Measurements from ENCODE around the gene RMI2. TPM values are rescaled to one million over a fixed set of nuclear protein-coding genes. Genes with fewer than 3 reads are reported as not detected.
A peak's percentile ranks its signal among the peaks of the same experiment; 100 is the strongest.

RMI2 gene
- 15.0 and 19.5 TPM in 2 replicates for total RNA-seq (2011; cell fraction: chromatin; rRNA removed; ENCODE audit: low replicate concordance)
- 8.7 and 9.6 TPM in 2 replicates for total RNA-seq (2011; cell fraction: nucleolus; rRNA removed)
- 13.8 and 19.5 TPM in 2 replicates for total RNA-seq (2011; cell fraction: nucleoplasm; rRNA removed)
- total RNA-seq (2014; rRNA removed) (23.2 and 35.2 TPM in 2 replicates), total RNA-seq (2014; rRNA removed; fragmentation: Illumina TruSeq; extraction: Trizol) (32.6 and 39.9 TPM in 2 replicates), total RNA-seq (2015; rRNA removed; fragmentation: Illumina TruSeq; extraction: Trizol) (16.1 and 16.4 TPM in 2 replicates), total RNA-seq (2021) (33.7 and 38.8 TPM in 2 replicates), polyA plus RNA-seq (2011; rRNA removed) (27.4 and 35.0 TPM in 2 replicates), polyA plus RNA-seq (2014; fragmentation: Illumina TruSeq; extraction: Trizol) (43.4 and 48.8 TPM in 2 replicates), polyA plus RNA-seq (2014; fragmentation: Nextera tagmentation; extraction: Ambion mirVana) (10 to 100 TPM in 1 of 2 experiments, 1 to 10 TPM in 1; 8.0 to 10.3 TPM), polyA plus RNA-seq (2014; rRNA removed) (32.5 and 36.9 TPM in 2 replicates), polyA minus RNA-seq (2011; rRNA and poly(A)+ RNA removed) (18.2 and 19.3 TPM in 2 replicates), Bru-seq, nascent RNA (percentile 43 among the genes with signal in this experiment), BruChase-seq, experiment 1, labeled RNA remaining after a 2-hour chase (percentile 36 among the genes with signal in this experiment), BruChase-seq, experiment 2, labeled RNA remaining after a 6-hour chase (percentile 38 among the genes with signal in this experiment)
- 12.1 and 25.8 TPM in 2 replicates for polyA plus RNA-seq (2011; cell fraction: cytosol; rRNA removed)
- polyA plus RNA-seq (2011; cell fraction: nucleus; rRNA removed): 9.6 and 15.0 TPM in 2 replicates
- 37.1 and 50.2 TPM in 2 replicates for polyA plus RNA-seq (2012)
- polyA minus RNA-seq (2011; cell fraction: cytosol; rRNA and poly(A)+ RNA removed): 7.6 and 8.6 TPM in 2 replicates
- 3.9 and 8.6 TPM in 2 replicates for polyA minus RNA-seq (2011; cell fraction: nucleus; rRNA and poly(A)+ RNA removed)
- long read RNA-seq, experiment 1, transcript RMI2-205 (2 exons, 818 nt): minor isoform, 5 of 173 reads
- long read RNA-seq, experiment 1, transcript RMI2-201 (2 exons, 1,457 nt): major isoform, 161 of 173 reads
- long read RNA-seq, experiment 1, partial matches to known transcripts: 5 of 173 reads
- long read RNA-seq, experiment 1, other reads (novel, unspliced or antisense): 2 of 173 reads
- long read RNA-seq, experiment 2, transcript RMI2-201 (2 exons, 1,457 nt): major isoform, 28 of 32 reads
- long read RNA-seq, experiment 2, partial matches to known transcripts: 3 of 32 reads
- long read RNA-seq, experiment 2, other reads (novel, unspliced or antisense): 0 of 32 reads
- long read RNA-seq, experiment 3, transcript RMI2-201 (2 exons, 1,457 nt): major isoform, 19 of 24 reads
- long read RNA-seq, experiment 3, partial matches to known transcripts: 0 of 24 reads
- long read RNA-seq, experiment 3, other reads (novel, unspliced or antisense): 1 of 24 reads

DNA sequence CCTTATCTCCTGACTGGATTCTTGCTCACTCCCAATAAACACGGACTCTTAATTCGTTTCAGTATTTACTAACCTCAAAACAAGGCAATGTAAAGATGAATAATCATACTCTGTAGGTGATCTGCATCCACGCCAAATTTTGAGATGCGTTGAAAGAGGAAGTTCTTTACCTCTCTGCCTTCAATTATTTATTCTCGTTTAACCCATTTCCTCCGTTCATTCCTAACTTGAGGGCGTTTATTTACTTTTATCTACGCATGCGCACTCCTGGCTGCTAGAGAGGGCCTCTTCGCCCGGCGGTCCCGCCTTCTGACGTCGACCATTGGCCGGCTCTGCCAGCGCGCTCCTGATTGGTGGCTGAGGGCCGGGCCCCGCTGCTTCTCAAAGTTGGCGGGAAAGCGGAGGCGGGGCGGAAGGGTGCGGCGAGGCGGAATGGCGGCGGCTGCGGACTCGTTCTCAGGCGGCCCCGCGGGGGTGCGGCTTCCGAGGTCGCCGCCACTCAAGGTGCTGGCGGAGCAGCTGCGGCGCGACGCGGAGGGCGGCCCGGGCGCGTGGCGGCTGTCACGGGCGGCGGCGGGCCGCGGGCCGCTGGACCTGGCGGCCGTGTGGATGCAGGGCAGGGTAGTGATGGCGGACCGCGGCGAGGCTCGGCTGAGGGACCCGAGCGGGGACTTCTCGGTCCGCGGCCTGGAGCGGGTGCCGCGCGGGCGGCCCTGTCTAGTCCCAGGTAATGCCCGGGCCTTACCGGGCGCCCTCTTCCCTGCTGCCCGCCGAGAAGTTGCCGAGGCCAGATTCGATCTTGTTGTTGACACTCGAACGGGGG, at the start of gene RMI2:
Gene RMI2 (plus strand): TSS at position 420 of the 823 bp plus-strand sequence. CDS start 13 bp downstream, at position 433.
- ATAC-seq: peak; percentile 99
- Histone ChIP-seq H3K4me1 (replicated peaks in 1 of 2; ENCODE audit: control insufficient read depth in 2 of 2, insufficient read depth in 2 of 2, low read length in 2 of 2) (peaks cover 2 to 22% of the 10 kb centered on the region in 2 experiments; a peak in 4 of 5 replicates), H3K4me3 (peak within 1 kb of the TSS; percentile 75), H3K9me3 (replicated peaks; ENCODE audit: control insufficient read depth, insufficient read depth, low read depth, low read length) (no peaks in the 10 kb centered on the region), H3K9ac (ENCODE audit: insufficient read depth in 1 of 2, low read depth in 2 of 2, low read length in 2 of 2) (peak within 1 kb of the TSS; percentile 66 to 94), H2AFZ (ENCODE audit: low read depth, low read length) (peak within 1 kb of the TSS; percentile 94), H3K36me3 (ENCODE audit: control insufficient read depth, insufficient read depth, low read length) (no peaks in the 10 kb centered on the region), H3K9me1 (ENCODE audit: control insufficient read depth, insufficient read depth, low read length) (no peaks in the 10 kb centered on the region), H3K27ac (ENCODE audit: extremely low read depth, low read depth, low read length) (peak within 1 kb of the TSS; percentile 63), H3K4me2 (ENCODE audit: insufficient read depth, low read length) (peak within 1 kb of the TSS; percentile 85), H3K27me3 (ENCODE audit: control insufficient read depth in 2 of 2, insufficient read depth in 2 of 2, low read length in 2 of 2) (no peaks in the 10 kb centered on the region), H4K20me1 (replicated peaks; ENCODE audit: control insufficient read depth, insufficient read depth, low read length) (no peaks in the 10 kb centered on the region; the same call in 1 of the 2 replicates), H3K79me2 (ENCODE audit: control insufficient read depth, insufficient read depth, low read length) (peaks cover 24% of the 10 kb centered on the region)
- peak; percentile 98 to 100 (median 100) for DNase-seq (ENCODE audit: extremely low read depth in 1 of 4, low spot score in 3 of 4)
- FAIRE-seq: peak; percentile 86
- POLR2A ChIA-PET: interaction anchor here (0.5 to 2.9 kb wide), 3 partner anchors 12 to 384 kb away, joined by 4 to 9 read pairs (median 4); partner anchors contain the start of gene SOCS1
- under 1% methylated on average over 63 of the region's 82 CpGs for WGBS (ENCODE audit: insufficient coverage, low coverage, missing lambda C conversion rate)
- CTCF ChIA-PET (ENCODE audit: low intra/inter-chr PET ratio): no interaction called here
- in situ Hi-C loops (cut with MboI) (loop anchor here (10.0 kb wide), 1 partner anchor 240 kb away; no protein-coding TSS in a partner anchor), intact Hi-C loops (cut with micrococcal nuclease) (no loop called here)
- no TSS peak for BruUV-seq (replicated peaks)
- no peak for TF ChIP-seq ZNF121 (CRISPR knock-in tag; conservative IDR thresholded peaks at IDR 0.05)
- TF ChIP-seq L3MBTL2 (IDR thresholded peaks at IDR 0.05): peak; percentile 98
- peak; percentile 91 to 93 for TF ChIP-seq NRF1 (conservative IDR thresholded peaks at IDR 0.05 in 1 of 2, IDR thresholded peaks at IDR 0.05 in 1 of 2)
- TF ChIP-seq ETS2 (tag; IDR thresholded peaks at IDR 0.05; ENCODE audit: borderline replicate concordance, poor library complexity, severe bottlenecking): no peak
- TF ChIP-seq TCF7L2 (IDR thresholded peaks at IDR 0.05; ENCODE audit: low read depth, low read length): 0 out of 2 replicates have a peak, but pooled peaks have one; percentile 4
- peak; percentile 87 to 90 for TF ChIP-seq FOXK2 (conservative IDR thresholded peaks at IDR 0.05 in 1 of 2, IDR thresholded peaks at IDR 0.05 in 1 of 2; ENCODE audit: low read depth in 2 of 2)
- peak; percentile 64 for TF ChIP-seq GABPA (tag; conservative IDR thresholded peaks at IDR 0.05; ENCODE audit: low read depth)
- no peak for TF ChIP-seq OTX1 (CRISPR knock-in tag; IDR thresholded peaks at IDR 0.05)
- no peak for TF ChIP-seq PBX2 (CRISPR knock-in tag; IDR thresholded peaks at IDR 0.05; ENCODE audit: low read depth)
- TF ChIP-seq PBX2 (tag; conservative IDR thresholded peaks at IDR 0.05; ENCODE audit: low read depth): peak; percentile 89
- no peak for TF ChIP-seq SNIP1 (IDR thresholded peaks at IDR 0.05; ENCODE audit: low read depth)
- peak; percentile 80 for TF ChIP-seq TBP (optimal IDR thresholded peaks at IDR 0.05; ENCODE audit: low read depth, low read length)
- TF ChIP-seq NFYB (IDR thresholded peaks at IDR 0.05; ENCODE audit: extremely low read depth, insufficient read length): peak; percentile 92
